ENCODE results near the gene NOD2.

DNA sequence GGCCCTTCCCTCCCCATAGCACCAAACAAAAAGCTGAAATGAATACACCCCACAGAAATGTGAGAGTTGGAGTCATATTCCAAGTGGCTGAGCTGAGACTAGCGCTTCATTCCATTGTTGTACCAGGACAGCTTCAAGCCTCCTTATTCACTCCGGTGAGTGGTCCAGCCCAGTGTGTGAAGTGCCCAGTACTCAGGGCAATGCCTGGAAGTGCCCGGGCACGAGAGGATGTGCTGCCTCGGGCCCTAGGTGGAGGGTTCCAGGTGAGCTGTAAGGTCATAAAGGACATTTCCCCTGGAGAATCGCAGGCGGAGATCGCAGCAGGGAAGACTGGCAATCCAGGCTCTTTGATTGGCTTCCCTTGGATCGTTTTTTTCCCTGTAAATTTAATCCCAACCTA lies 43.0 kb downstream of the NOD2 start:
- TF ChIP-seq EZH2 (IDR thresholded peaks at IDR 0.05; ENCODE audit: low read depth, unreplicated experiment) (no peak), POLR2AphosphoS5 (IDR thresholded peaks at IDR 0.05; ENCODE audit: low read depth) (no peak), EZH2phosphoT487 (IDR thresholded peaks at IDR 0.05; ENCODE audit: unreplicated experiment) (no peak), ZNF331 (CRISPR knock-in tag; IDR thresholded peaks at IDR 0.05; ENCODE audit: low read depth) (no peak), ZNF114 (CRISPR knock-in tag; IDR thresholded peaks at IDR 0.05) (no peak), CREB1 (CRISPR knock-in tag; IDR thresholded peaks at IDR 0.05; ENCODE audit: low read depth) (no peak), NANOG (IDR thresholded peaks at IDR 0.05; ENCODE audit: borderline replicate concordance) (no peak), JUNB (IDR thresholded peaks at IDR 0.05; ENCODE audit: unreplicated experiment) (no peak), STAT1 (IDR thresholded peaks at IDR 0.05; ENCODE audit: unreplicated experiment) (no peak), ZNF462 (CRISPR knock-in tag; IDR thresholded peaks at IDR 0.05) (no peak)
- TF ChIP-seq, protein P1, sequence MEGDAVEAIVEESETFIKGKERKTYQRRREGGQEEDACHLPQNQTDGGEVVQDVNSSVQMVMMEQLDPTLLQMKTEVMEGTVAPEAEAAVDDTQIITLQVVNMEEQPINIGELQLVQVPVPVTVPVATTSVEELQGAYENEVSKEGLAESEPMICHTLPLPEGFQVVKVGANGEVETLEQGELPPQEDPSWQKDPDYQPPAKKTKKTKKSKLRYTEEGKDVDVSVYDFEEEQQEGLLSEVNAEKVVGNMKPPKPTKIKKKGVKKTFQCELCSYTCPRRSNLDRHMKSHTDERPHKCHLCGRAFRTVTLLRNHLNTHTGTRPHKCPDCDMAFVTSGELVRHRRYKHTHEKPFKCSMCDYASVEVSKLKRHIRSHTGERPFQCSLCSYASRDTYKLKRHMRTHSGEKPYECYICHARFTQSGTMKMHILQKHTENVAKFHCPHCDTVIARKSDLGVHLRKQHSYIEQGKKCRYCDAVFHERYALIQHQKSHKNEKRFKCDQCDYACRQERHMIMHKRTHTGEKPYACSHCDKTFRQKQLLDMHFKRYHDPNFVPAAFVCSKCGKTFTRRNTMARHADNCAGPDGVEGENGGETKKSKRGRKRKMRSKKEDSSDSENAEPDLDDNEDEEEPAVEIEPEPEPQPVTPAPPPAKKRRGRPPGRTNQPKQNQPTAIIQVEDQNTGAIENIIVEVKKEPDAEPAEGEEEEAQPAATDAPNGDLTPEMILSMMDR (conservative IDR thresholded peaks at IDR 0.05; ENCODE audit: low read depth in 2 of 2), result no peak
- TF ChIP-seq, protein P2, sequence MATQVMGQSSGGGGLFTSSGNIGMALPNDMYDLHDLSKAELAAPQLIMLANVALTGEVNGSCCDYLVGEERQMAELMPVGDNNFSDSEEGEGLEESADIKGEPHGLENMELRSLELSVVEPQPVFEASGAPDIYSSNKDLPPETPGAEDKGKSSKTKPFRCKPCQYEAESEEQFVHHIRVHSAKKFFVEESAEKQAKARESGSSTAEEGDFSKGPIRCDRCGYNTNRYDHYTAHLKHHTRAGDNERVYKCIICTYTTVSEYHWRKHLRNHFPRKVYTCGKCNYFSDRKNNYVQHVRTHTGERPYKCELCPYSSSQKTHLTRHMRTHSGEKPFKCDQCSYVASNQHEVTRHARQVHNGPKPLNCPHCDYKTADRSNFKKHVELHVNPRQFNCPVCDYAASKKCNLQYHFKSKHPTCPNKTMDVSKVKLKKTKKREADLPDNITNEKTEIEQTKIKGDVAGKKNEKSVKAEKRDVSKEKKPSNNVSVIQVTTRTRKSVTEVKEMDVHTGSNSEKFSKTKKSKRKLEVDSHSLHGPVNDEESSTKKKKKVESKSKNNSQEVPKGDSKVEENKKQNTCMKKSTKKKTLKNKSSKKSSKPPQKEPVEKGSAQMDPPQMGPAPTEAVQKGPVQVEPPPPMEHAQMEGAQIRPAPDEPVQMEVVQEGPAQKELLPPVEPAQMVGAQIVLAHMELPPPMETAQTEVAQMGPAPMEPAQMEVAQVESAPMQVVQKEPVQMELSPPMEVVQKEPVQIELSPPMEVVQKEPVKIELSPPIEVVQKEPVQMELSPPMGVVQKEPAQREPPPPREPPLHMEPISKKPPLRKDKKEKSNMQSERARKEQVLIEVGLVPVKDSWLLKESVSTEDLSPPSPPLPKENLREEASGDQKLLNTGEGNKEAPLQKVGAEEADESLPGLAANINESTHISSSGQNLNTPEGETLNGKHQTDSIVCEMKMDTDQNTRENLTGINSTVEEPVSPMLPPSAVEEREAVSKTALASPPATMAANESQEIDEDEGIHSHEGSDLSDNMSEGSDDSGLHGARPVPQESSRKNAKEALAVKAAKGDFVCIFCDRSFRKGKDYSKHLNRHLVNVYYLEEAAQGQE (IDR thresholded peaks at IDR 0.05; ENCODE audit: unreplicated experiment), result no peak
- TF ChIP-seq, protein P3, sequence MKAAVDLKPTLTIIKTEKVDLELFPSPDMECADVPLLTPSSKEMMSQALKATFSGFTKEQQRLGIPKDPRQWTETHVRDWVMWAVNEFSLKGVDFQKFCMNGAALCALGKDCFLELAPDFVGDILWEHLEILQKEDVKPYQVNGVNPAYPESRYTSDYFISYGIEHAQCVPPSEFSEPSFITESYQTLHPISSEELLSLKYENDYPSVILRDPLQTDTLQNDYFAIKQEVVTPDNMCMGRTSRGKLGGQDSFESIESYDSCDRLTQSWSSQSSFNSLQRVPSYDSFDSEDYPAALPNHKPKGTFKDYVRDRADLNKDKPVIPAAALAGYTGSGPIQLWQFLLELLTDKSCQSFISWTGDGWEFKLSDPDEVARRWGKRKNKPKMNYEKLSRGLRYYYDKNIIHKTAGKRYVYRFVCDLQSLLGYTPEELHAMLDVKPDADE (IDR thresholded peaks at IDR 0.05), result no peak
